Adrenal gland (tissue), 12 donors: Measurements from ENCODE around the gene TBPL2. TPM values are rescaled to one million over a fixed set of nuclear protein-coding genes. Genes with fewer than 3 reads are reported as not detected.

Experiments used
- DNase-seq, 7 donors: peaks; one replicate each; pipeline ENCODE4 v3.0.0-alpha.2; 2019 to 2020
- H3K27ac ChIP-seq, 5 donors: fragments of 200-600 bp; sonication (generic) in 4 of 5; 1 replicate in 3 of 5; 2 replicates in 2 of 5; pipeline versions ENCODE4 v1.5.1 to v1.8.0; 2016 to 2020; ENCODE audit warnings: mild to moderate bottlenecking in 1 of 5
- H3K27me3 ChIP-seq: fragments of 200-600 bp; 2 replicates; pipeline ENCODE4 v1.8.0; 2021
- H3K36me3 ChIP-seq, 2 donors: fragments of 200-600 bp; replicated peaks in 1 of 2; 1 replicate in 1 of 2; 2 replicates in 1 of 2; pipeline versions ENCODE4 v1.5.1 to v1.8.0; 2018 to 2022
- H3K4me1 ChIP-seq, 2 donors: fragments of 200-600 bp; replicated peaks in 1 of 2; 1 replicate in 1 of 2; 2 replicates in 1 of 2; pipeline versions ENCODE4 v1.5.1 to v1.8.0; 2018 to 2021
- H3K4me3 ChIP-seq, 4 donors: fragments of 200-600 bp; sonication (generic) in 3 of 4; one replicate each; pipeline ENCODE4 v1.5.1; 2016 to 2018
- H3K9me3 ChIP-seq, 3 donors: fragments of 200-600 bp; sonication (generic) in 1 of 3; replicated peaks in 1 of 3; 1 replicate in 2 of 3; 2 replicates in 1 of 3; pipeline versions ENCODE4 v1.5.1 to v1.8.0; 2016 to 2021
- POLR2A ChIP-seq, 2 donors: fragments of 450-650 bp; IDR thresholded peaks; one replicate each; pipeline ENCODE4 v1.6.1; 2017; ENCODE audit warnings: antibody characterized with exemption in 2 of 2, mild to moderate bottlenecking in 2 of 2, moderate library complexity in 1 of 2
- WGBS, 4 donors: extraction: QIAGEN DNeasy Blood & Tissue Kit in 2 of 4; methylation state at CpG; one replicate each; pipeline versions ENCODE4 v1.1.5 to v1.1.7; 2013 to 2017; 5-methylcytosine and 5-hydroxymethylcytosine counted together
- intact Hi-C, 2 donors: fragments of 100-400 bp; cut with DNase I; formaldehyde crosslinking; loops; one replicate each; pipeline versions ENCODE4 v1.14.1 to v1.15.0; 2022 to 2023
- polyA plus RNA-seq, 3 donors: library from polyadenylated mRNA; stranded (reverse); fragments of 200-250 nt in 2 of 3; fragments of 350-450 nt in 1 of 3; fragmentation: Illumina TruSeq in 1 of 3; extraction: RNeasy Lipid Tissue Mini Kit (QIAGEN cat#74804) in 1 of 3; gene quantifications; one replicate each; pipeline ENCODE4 v1.2.3, GENCODE V29; 2013 to 2014
- total RNA-seq, 9 donors: library from RNA; depleted of rRNA in 4 of 9; stranded (reverse); fragments of >200 nt in 4 of 9; fragments of 120-200 nt in 1 of 9; fragmentation: NEBNext Ultra II Directional in 1 of 9; extraction: Animal tissue kit (Norgen Biotek cat#: 25700) in 1 of 9; gene quantifications; one replicate each; pipeline versions ENCODE4 v1.1.0 to v1.2.4, GENCODE V29; 2013 to 2023
- TF ChIP-seq, protein P1 (sequence below), 6 experiments: fragments of 450-650 bp in 4 of 6; fragments of 200-600 bp in 2 of 6; sonication (generic) in 1 of 6; IDR thresholded peaks; 1 replicate in 5 of 6; 2 replicates in 1 of 6; pipeline versions ENCODE4 v1.5.1 to v1.8.0; 2016 to 2021; ENCODE audit warnings: antibody characterized with exemption in 6 of 6, mild to moderate bottlenecking in 2 of 6, moderate library complexity in 1 of 6
- donor health status: healthy with polysubstance abuse.
- donor health status: Bipolar disorder and iron deficiency.
- donor health status: DM: yes; HTN: yes; CAD: no.
- donor health status: DM: no; HTN: no; CAD: no.
- donor health status: DM: no; HTN: no; CAD: no.
- donor health status: DM: yes; HTN: yes; CAD: no.

TBPL2 gene
- total and polyA plus RNA-seq, 12 donors = 0.06 TPM; not detected in 11

GRCh38 chr14:55451398-55451797, 11.0 kb upstream of the TBPL2 start:
- H3K4me3 ChIP-seq = no peak overlapping the region
- H3K36me3 ChIP-seq = no peaks in the 10 kb centered on the region
- H3K27ac ChIP-seq = no peak overlapping the region
- no peak for DNase-seq
- peaks cover 26 to 49% of the 10 kb centered on the region in 2 donors for H3K4me1 ChIP-seq
- H3K9me3 ChIP-seq = no peaks in the 10 kb centered on the region
- no peaks in the 10 kb centered on the region for H3K27me3 ChIP-seq
- intact Hi-C loops = no loop called here
- WGBS, 4 donors = 32 to 34% (median 33%) methylated on average over 4 of the region's 4 CpGs
- TF ChIP-seq, protein P1, sequence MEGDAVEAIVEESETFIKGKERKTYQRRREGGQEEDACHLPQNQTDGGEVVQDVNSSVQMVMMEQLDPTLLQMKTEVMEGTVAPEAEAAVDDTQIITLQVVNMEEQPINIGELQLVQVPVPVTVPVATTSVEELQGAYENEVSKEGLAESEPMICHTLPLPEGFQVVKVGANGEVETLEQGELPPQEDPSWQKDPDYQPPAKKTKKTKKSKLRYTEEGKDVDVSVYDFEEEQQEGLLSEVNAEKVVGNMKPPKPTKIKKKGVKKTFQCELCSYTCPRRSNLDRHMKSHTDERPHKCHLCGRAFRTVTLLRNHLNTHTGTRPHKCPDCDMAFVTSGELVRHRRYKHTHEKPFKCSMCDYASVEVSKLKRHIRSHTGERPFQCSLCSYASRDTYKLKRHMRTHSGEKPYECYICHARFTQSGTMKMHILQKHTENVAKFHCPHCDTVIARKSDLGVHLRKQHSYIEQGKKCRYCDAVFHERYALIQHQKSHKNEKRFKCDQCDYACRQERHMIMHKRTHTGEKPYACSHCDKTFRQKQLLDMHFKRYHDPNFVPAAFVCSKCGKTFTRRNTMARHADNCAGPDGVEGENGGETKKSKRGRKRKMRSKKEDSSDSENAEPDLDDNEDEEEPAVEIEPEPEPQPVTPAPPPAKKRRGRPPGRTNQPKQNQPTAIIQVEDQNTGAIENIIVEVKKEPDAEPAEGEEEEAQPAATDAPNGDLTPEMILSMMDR (IDR thresholded peaks at IDR 0.05) = no peak

- intact Hi-C loops = no loop called here
These were observed 10.6 kb upstream of the TBPL2 start for GRCh38 chr14:55450987-55451386.

DNA sequence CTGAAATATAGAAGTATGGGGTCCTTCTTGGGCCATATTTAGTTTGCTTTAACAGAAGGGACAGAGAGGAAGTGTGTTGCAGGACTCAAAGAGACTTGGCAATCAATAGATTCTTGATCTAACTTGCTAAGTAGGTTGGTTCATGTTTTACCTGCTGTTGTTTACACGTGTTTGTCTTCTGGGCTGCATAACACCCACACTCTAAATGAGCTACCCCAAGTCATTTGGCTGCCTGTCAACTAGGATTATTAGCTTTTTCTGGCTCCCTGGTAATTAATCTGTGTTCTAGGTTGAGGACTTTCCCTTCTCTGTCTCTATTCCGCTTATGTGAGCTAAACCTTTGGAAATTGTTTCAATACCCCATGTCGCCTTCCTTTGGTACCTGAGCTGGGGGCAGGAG, 10.1 kb upstream of the TBPL2 start:
- Histone ChIP-seq H3K9me3 (no peaks in the 10 kb centered on the region), H3K4me1 (peaks cover 26 to 50% of the 10 kb centered on the region in 2 donors), H3K27ac (no peak overlapping the region), H3K4me3 (no peak overlapping the region), H3K27me3 (no peaks in the 10 kb centered on the region), H3K36me3 (no peaks in the 10 kb centered on the region)
- intact Hi-C loops = no loop called here
- TF ChIP-seq POLR2A (IDR thresholded peaks at IDR 0.05) = no peak
- TF ChIP-seq, protein P1 (IDR thresholded peaks at IDR 0.05) = no peak
- no peak for DNase-seq
- WGBS, 4 donors = 89 to 93% (median 92%) methylated on average over 3 of the region's 3 CpGs

More at GRCh38 chr14:55450987-55451386, 10.6 kb upstream of the TBPL2 start:
- Histone ChIP-seq H3K9me3 (no peaks in the 10 kb centered on the region), H3K27me3 (no peaks in the 10 kb centered on the region), H3K36me3 (no peaks in the 10 kb centered on the region), H3K4me1 (peaks cover 26 to 50% of the 10 kb centered on the region in 2 donors), H3K4me3 (no peak overlapping the region), H3K27ac (no peak overlapping the region)
- no peak for DNase-seq
- TF ChIP-seq, protein P1 (IDR thresholded peaks at IDR 0.05) = no peak
- TF ChIP-seq POLR2A (IDR thresholded peaks at IDR 0.05) = no peak

DNA sequence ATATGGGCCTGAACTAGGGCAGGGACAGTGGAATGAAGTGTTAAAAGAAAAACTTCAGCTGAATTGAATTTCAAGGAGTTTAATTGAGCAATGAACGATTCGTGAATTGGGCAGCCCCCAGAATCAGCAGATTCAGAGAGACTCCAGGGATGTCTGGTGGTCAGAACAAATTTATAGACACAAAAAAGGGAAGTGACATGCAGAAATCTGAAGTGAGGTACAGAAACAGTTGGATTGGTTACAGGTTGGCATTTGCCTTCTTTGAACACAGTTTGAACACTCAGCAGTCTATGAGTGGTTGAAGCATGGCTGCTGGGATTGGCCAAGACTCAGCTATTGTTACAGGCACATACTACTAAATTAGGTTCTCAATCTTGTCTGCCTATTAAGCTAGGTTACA, 9.7 kb upstream of the TBPL2 start:
- no peaks in the 10 kb centered on the region for H3K9me3 ChIP-seq
- TF ChIP-seq POLR2A (IDR thresholded peaks at IDR 0.05) = no peak
- TF ChIP-seq, protein P1 (IDR thresholded peaks at IDR 0.05) = no peak
- DNase-seq = no peak
- intact Hi-C loops = no loop called here
- 61 to 89% (median 89%) methylated on average over 2 of the region's 2 CpGs for WGBS, 4 donors
- no peak overlapping the region for H3K27ac ChIP-seq
- peaks cover 23 to 48% of the 10 kb centered on the region in 2 donors for H3K4me1 ChIP-seq
- no peaks in the 10 kb centered on the region for H3K36me3 ChIP-seq
- H3K27me3 ChIP-seq = no peaks in the 10 kb centered on the region
- no peak overlapping the region for H3K4me3 ChIP-seq
